ENCODE measurements around the gene PALLD.

Gene PALLD

GRCh38 chr4:168955674-168956073, 458.8 kb downstream of the PALLD start:
- TF ChIP-seq CTCF (IDR thresholded peaks at IDR 0.05; ENCODE audit: low read depth, low read length) = no peak
- Histone ChIP-seq H3K27me3 (ENCODE audit: insufficient read depth, low read depth, severe bottlenecking) (no peaks in the 10 kb centered on the region), H3K4me3 (ENCODE audit: low read depth, low read length) (no peak overlapping the region), H3K36me3 (no peaks in the 10 kb centered on the region), H3K27ac (no peak overlapping the region), H3K9me3 (ENCODE audit: severe bottlenecking) (no peaks in the 10 kb centered on the region)
- DNase-seq = no peak

- no peak for TF ChIP-seq CTCF (IDR thresholded peaks at IDR 0.05; ENCODE audit: low read depth, low read length)
- DNase-seq = no peak
- no peaks in the 10 kb centered on the region for H3K9me3 ChIP-seq (ENCODE audit: severe bottlenecking)
- H3K27ac ChIP-seq = no peak overlapping the region
- H3K36me3 ChIP-seq = no peaks in the 10 kb centered on the region
- H3K27me3 ChIP-seq (ENCODE audit: insufficient read depth, low read depth, severe bottlenecking) = no peaks in the 10 kb centered on the region
- H3K4me3 ChIP-seq (ENCODE audit: low read depth, low read length) = no peak overlapping the region
Observed at GRCh38 chr4:168960716-168961115, 463.9 kb downstream of the PALLD start.

GRCh38 chr4:168972596-168972995, 475.7 kb downstream of the PALLD start:
- Histone ChIP-seq H3K4me3 (ENCODE audit: low read depth, low read length) (no peak overlapping the region), H3K9me3 (ENCODE audit: severe bottlenecking) (peaks cover 11% of the 10 kb centered on the region), H3K36me3 (peaks cover 17% of the 10 kb centered on the region), H3K27me3 (ENCODE audit: insufficient read depth, low read depth, severe bottlenecking) (no peaks in the 10 kb centered on the region), H3K27ac (no peak overlapping the region)
- TF ChIP-seq CTCF (IDR thresholded peaks at IDR 0.05; ENCODE audit: low read depth, low read length) = no peak
- no peak for DNase-seq

Measured in WERI-Rb-1 (cell line).